Fibroblast of lung (primary cell): ENCODE measurements around the gene LRRC8E.

Experiments used
- EZH2 ChIP-seq: IDR thresholded peaks from 2 replicates; pipeline ENCODE4 v1.5.1; 2012; ENCODE audit warnings: low read length, control low read depth, mild to moderate bottlenecking; ENCODE audit errors: missing control alignments
- TF ChIP-seq, protein P1 (sequence below), 2 donors: IDR thresholded peaks in 1 of 2; conservative IDR thresholded peaks in 1 of 2; 1 replicate in 1 of 2; 2 replicates in 1 of 2; pipeline ENCODE4 v1.5.1; 2011 to 2012; ENCODE audit warnings: low read length in 2 of 2, control low read depth in 1 of 2, inconsistent platforms in 1 of 2, low read depth in 1 of 2, mild to moderate bottlenecking in 1 of 2

DNA sequence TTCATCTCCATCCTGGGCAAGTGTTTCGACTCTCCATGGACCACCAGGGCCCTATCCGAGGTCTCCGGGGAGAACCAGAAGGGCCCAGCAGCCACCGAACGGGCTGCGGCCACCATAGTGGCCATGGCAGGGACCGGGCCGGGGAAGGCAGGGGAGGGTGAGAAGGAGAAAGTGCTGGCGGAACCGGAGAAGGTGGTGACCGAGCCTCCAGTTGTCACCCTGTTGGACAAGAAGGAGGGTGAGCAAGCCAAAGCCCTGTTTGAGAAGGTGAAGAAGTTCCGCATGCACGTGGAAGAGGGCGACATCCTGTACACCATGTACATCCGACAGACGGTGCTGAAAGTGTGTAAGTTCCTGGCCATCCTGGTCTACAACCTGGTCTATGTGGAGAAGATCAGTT is 10.7 kb downstream of the LRRC8E start:
- TF ChIP-seq EZH2 = no peak
- TF ChIP-seq, protein P1, sequence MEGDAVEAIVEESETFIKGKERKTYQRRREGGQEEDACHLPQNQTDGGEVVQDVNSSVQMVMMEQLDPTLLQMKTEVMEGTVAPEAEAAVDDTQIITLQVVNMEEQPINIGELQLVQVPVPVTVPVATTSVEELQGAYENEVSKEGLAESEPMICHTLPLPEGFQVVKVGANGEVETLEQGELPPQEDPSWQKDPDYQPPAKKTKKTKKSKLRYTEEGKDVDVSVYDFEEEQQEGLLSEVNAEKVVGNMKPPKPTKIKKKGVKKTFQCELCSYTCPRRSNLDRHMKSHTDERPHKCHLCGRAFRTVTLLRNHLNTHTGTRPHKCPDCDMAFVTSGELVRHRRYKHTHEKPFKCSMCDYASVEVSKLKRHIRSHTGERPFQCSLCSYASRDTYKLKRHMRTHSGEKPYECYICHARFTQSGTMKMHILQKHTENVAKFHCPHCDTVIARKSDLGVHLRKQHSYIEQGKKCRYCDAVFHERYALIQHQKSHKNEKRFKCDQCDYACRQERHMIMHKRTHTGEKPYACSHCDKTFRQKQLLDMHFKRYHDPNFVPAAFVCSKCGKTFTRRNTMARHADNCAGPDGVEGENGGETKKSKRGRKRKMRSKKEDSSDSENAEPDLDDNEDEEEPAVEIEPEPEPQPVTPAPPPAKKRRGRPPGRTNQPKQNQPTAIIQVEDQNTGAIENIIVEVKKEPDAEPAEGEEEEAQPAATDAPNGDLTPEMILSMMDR (conservative IDR thresholded peaks at IDR 0.05 in 1 of 2, IDR thresholded peaks at IDR 0.05 in 1 of 2; ENCODE audit: low read depth in 1 of 2, low read length in 2 of 2) = no peak
